HepG2 (cell line): Measurements from ENCODE around the gene RAB11FIP5. TPM values are rescaled to one million over a fixed set of nuclear protein-coding genes. Genes with fewer than 3 reads are reported as not detected.

Experiments
- HMGXB3 ChIP-seq: sonication (generic); formaldehyde crosslinking; IDR thresholded peaks from 2 replicates; pipeline ENCODE4 v1.4.0; 2020; ENCODE audit warnings: missing genetic modification reagents, borderline replicate concordance
- KAT7 ChIP-seq: IDR thresholded peaks from 2 replicates; pipeline ENCODE4 v1.6.1; 2018; ENCODE audit warnings: borderline replicate concordance, missing compliant biosample characterization
- MBNL3 ChIP-seq: fragments of 250-450 bp; sonication (Bioruptor Pico); conservative IDR thresholded peaks from 2 replicates; pipeline ENCODE4 v1.8.0; 2022; ENCODE audit warnings: mild to moderate bottlenecking, inconsistent platforms
- MIER2 ChIP-seq: IDR thresholded peaks from 2 replicates; pipeline ENCODE4 v1.6.1; 2016; ENCODE audit warnings: missing biosample characterization, missing genetic modification reagents
- MTERF4 ChIP-seq: sonication (generic); formaldehyde crosslinking; IDR thresholded peaks from 2 replicates; pipeline ENCODE4 v1.8.0; 2023; ENCODE audit warnings: mild to moderate bottlenecking, missing genetic modification reagents
- ONECUT2 ChIP-seq: sonication (generic); formaldehyde crosslinking; IDR thresholded peaks from 2 replicates; pipeline ENCODE4 v1.4.0; 2020; ENCODE audit warnings: missing genetic modification reagents
- SATB2 ChIP-seq: sonication (generic); formaldehyde crosslinking; IDR thresholded peaks from 2 replicates; pipeline ENCODE4 v1.5.0; 2020; ENCODE audit warnings: missing genetic modification reagents
- SP2 ChIP-seq: sonication (generic); formaldehyde crosslinking; IDR thresholded peaks from 2 replicates; pipeline ENCODE4 v1.5.1; 2020; ENCODE audit warnings: mild to moderate bottlenecking, missing genetic modification reagents
- TEF ChIP-seq: sonication (generic); formaldehyde crosslinking; IDR thresholded peaks from 2 replicates; pipeline ENCODE4 v1.5.0; 2020; ENCODE audit warnings: missing genetic modification reagents
- THAP9 ChIP-seq: sonication (generic); formaldehyde crosslinking; IDR thresholded peaks from 2 replicates; pipeline ENCODE4; 2020; ENCODE audit warnings: missing genetic modification reagents, mild to moderate bottlenecking, borderline replicate concordance
- ZNF326 ChIP-seq: sonication (generic); formaldehyde crosslinking; IDR thresholded peaks from 2 replicates; pipeline ENCODE4 v1.4.0; 2020; ENCODE audit warnings: missing genetic modification reagents, borderline replicate concordance
- ZNF350 ChIP-seq: sonication (generic); formaldehyde crosslinking; IDR thresholded peaks from 2 replicates; pipeline ENCODE4 v1.4.0; 2020; ENCODE audit warnings: mild to moderate bottlenecking, low read depth, missing genetic modification reagents, borderline replicate concordance
- ZNF451 ChIP-seq: sonication (generic); formaldehyde crosslinking; IDR thresholded peaks from 2 replicates; pipeline ENCODE4 v1.5.0; 2020; ENCODE audit warnings: mild to moderate bottlenecking, missing genetic modification reagents
- ZNF552 ChIP-seq: sonication (generic); formaldehyde crosslinking; IDR thresholded peaks from 2 replicates; pipeline ENCODE4 v1.9.0; 2022; ENCODE audit warnings: missing genetic modification reagents, mild to moderate bottlenecking, borderline replicate concordance
- ZNF564 ChIP-seq: sonication (generic); formaldehyde crosslinking; IDR thresholded peaks from 2 replicates; pipeline ENCODE4 v1.8.1; 2023; ENCODE audit warnings: mild to moderate bottlenecking, missing genetic modification reagents
- ZNF724P ChIP-seq: sonication (generic); formaldehyde crosslinking; IDR thresholded peaks from 2 replicates; pipeline ENCODE4 v1.8.0; 2022; ENCODE audit warnings: missing genetic modification reagents, borderline replicate concordance
- ZNF781 ChIP-seq: sonication (generic); formaldehyde crosslinking; IDR thresholded peaks from 2 replicates; pipeline ENCODE4 v1.5.1; 2020; ENCODE audit warnings: borderline replicate concordance, mild to moderate bottlenecking, missing genetic modification reagents; ENCODE audit errors: not compliant biosample characterization
- ZSCAN20 ChIP-seq: sonication (generic); formaldehyde crosslinking; IDR thresholded peaks from 2 replicates; pipeline ENCODE4 v1.4.0; 2020; ENCODE audit warnings: missing genetic modification reagents, mild to moderate bottlenecking, borderline replicate concordance
- polyA plus RNA-seq, 8 experiments: library from polyadenylated mRNA; depleted of rRNA in 3 of 8; stranded (reverse) in 7 of 8; unstranded in 1 of 8; fragments of >200 nt; fragmentation: Illumina TruSeq in 4 of 8; extraction: Trizol in 4 of 8; gene quantifications; 2 replicates each; pipeline versions ENCODE4 v1.2.1 to v1.2.3, GENCODE V29; 2011 to 2016; ENCODE audit warnings: low read depth in 4 of 8, missing spikeins in 1 of 8, mixed read lengths in 1 of 8; ENCODE audit not compliant: insufficient read depth in 1 of 8
- total RNA-seq, 5 experiments: library from RNA; depleted of rRNA; stranded (reverse); fragments of >200 nt; fragmentation: Illumina TruSeq; extraction: Trizol; gene quantifications; 2 replicates each; pipeline ENCODE4 v1.2.3, GENCODE V29; 2016; ENCODE audit warnings: low read depth in 1 of 5

RAB11FIP5 gene
- total and polyA plus RNA-seq, 2 of the 13 experiments (the other 11 are each of a cell fraction or from before 2014, with no cell fraction given): 9.4 to 22.9 TPM

GRCh38 chr2:73112026-73112912, 479 bp downstream of the RAB11FIP5 start (continued):
- TF ChIP-seq MTERF4 (CRISPR knock-in tag) (peak; percentile 93), ZNF781 (peak; percentile 49), HMGXB3 (no peak), SATB2 (CRISPR knock-in tag) (0 out of 2 replicates have a peak, but pooled peaks have one; percentile 42), MIER2 (no peak; the same call in 1 of the 2 replicates), MBNL3 (CRISPR knock-in tag) (no peak), ZNF451 (CRISPR knock-in tag) (peak; percentile 84; the same call in 1 of the 2 replicates), ZNF564 (CRISPR knock-in tag) (peak; percentile 51), THAP9 (no peak), ZSCAN20 (CRISPR knock-in tag) (peak; percentile 92; the same call in 1 of the 2 replicates), ZNF552 (CRISPR knock-in tag) (peak; percentile 75; the same call in 1 of the 2 replicates), SP2 (CRISPR knock-in tag) (no peak), ZNF350 (CRISPR knock-in tag) (no peak), KAT7 (CRISPR knock-in tag) (peak; percentile 10; the same call in 1 of the 2 replicates), ZNF724P (CRISPR knock-in tag) (peak; percentile 42; the same call in 1 of the 2 replicates), ZNF326 (CRISPR knock-in tag) (no peak), TEF (CRISPR knock-in tag) (peak; percentile 44; the same call in 1 of the 2 replicates), ONECUT2 (CRISPR knock-in tag) (no peak)
